GM18517 (cell line): ENCODE results near the gene PITHD1.
A peak's percentile ranks its signal among the peaks of the same experiment; 100 is the strongest.
"Not testable (repeated sequence)": the region's sequence is repeated elsewhere in the genome, so short reads cannot be mapped to it uniquely, and the experiment has no call there.

ENCODE experiments used
- ATAC-seq: cut with Tn5 transposase; IDR thresholded peaks from one replicate; pipeline ENCODE4 v1.9.1; 2021; ENCODE audit warnings: mild to moderate bottlenecking, moderate library complexity; ENCODE audit not compliant: unreplicated experiment

The PITHD1 gene

DNA sequence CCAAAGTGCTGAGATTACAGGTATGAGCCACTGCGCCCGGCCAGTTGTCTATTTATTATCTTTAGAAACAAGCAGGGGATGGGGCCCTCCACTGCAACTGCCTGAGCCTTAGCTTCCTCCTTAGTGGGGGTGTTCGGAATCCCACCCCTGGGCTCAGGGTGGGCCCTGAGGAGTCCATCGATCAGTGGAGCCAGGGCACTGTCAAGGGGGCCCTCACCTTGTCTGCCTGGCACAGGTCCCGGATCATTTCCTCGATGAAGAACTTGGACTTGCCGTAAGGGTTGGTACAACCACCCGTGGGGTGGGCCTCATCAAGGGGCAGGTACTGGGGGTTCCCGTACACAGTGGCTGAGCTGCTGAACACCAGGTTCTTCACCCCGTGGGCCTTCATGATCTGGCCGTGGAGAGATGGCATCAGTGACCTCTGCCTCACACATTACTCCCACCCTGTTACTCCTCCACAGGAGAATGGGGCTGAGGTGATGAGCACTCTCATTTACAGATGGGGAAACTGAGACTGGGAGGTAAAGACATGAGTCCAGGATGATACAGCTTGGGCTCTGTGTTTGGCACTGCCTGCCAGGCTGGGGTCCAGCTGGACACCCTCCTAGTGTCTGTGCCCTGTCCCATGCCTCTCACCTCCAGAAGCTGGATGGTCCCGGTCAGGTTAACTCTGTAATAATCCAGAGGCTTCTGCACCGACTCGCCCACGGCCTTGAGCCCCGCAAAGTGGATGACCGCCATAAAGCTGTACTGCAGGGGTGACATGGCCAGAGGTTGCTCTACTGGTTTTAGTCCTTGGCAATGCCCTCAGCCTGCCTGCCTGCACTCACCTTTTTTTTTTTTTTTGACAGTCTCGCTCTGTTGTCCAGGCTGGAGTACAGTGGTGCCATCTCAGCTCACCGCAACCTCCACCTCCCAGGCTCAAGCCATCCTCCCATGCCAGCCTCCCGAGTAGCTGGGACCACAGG, 19.5 kb downstream of the PITHD1 start:
- no peak for ATAC-seq

DNA sequence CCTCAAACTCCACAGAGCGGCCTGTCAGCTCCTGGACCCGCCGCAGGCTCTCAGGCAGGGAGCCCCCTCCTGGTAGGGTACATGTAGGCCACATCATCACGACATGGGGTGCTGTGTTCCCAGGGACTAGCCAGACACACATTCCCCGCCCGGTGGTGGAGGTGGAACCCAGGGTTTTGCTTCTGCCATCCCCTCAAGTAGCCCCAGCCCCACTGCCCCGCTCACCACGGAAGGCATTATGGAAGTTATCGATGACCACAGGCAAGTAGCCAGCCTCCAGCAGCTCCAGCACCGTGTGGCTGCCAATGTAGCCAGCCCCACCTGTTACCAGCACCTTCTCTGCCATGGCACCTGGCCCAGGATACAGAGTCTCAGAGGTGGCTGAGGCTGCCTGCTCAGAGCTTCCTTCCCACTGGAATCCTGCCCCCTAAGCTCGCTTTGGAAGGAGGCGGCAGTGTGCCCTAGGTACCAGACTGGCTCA, 20.5 kb downstream of the PITHD1 start:
- no peak for ATAC-seq

GRCh38 chr1:23799255-23799569, 21.0 kb downstream of the PITHD1 start:
- no peak for ATAC-seq

- no peak for ATAC-seq
These were observed 21.6 kb downstream of the PITHD1 start for GRCh38 chr1:23799570-23800399.

DNA sequence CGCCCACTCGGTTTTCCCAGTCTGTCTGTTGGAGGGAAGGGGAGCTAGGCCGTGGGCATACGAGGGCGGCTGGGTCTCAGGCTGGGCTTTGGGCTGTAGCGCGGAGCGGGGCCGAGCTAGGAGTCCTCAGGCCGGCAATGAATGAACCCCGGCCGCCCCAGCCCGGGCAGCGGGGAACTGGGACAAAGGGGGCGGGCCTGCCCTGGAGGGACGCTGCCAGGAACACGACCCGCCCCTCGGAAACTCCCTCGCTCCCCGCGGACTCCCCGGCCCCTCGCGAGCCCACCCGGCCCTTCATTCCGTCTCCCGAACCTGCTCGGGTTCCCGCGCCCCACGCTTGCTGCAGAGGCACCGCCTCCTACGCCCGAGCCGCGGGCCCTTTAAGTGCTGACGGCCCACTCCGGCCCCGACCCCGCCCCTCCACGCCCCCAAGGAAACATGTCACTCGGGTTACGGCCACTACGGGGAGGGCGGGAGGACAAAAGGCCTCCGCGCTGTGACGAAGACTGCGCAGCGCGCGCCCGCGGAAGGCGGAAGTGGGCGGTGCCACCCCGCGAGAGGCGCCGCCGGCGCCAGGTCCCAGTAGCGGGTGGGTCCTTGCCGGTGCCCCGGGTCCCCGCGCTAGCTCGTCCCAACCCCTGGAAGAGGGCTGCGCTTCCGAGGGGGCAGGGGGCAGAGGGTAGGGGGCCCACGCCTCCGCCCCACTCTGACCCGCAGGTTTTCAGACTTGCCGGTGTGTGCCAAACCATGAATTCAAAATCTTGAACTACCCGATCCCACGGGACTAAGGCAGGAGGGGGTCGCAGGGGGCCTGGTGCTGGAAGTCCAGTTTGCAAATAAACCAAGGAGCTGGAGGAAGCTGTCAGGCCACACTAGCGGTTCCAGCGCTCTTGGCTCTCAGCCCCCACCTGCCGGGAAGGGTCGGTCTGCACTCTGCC, 22.5 kb downstream of the PITHD1 start, which contains the start of gene GALE:
Gene GALE, minus strand, starts transcription at position 355 of the 938 bp plus-strand sequence. CDS start 1,747 bp downstream, outside the sequence.
- ATAC-seq: peak; percentile 48

GRCh38 chr1:23801338-23801748, 23.1 kb downstream of the PITHD1 start:
- ATAC-seq: peak; percentile 4

DNA sequence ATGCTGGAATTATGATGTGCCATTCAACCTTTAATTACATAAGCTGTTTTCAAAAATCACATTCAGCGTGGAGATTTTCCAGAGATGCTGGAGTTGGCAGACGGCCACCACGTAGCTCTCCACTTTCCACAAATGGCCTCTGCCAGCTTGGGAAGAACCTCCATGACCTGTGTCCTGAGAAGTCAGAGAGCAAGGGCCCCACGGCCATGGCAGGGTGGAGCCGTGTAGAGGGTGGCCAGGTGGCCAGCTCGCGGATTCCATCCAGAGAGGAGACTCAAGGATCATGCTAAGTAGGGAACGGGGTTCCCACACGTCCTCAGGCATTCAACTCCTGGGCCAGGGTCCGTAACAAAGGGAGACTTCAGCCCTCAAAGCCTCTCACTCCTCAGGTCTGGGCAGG, 23.7 kb downstream of the PITHD1 start:
- no peak for ATAC-seq

DNA sequence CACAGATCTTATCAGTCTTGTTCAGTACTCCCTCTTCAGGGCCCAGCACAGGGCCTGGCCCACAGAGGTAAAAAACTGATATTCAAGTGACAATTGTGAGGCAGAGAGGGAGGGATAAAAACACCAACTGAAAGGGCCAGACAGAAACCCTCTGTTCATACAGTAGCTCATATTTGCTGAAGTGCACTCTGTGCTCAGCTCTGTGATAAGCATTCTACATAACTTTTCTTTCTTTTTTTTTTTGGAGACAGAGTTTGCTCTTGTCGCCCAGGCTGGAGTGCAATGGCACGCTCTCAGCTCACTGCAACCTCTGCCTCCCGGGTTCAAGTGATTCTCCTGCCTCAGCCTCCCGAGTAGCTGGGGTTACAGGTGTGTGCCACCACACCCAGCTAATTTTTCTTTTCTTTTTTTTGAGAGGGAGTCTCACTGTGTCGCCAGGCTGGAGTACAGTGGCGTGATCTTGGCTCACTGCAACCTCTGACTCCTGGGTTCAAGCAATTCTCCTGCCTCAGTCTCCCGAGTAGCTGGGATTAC, 24.7 kb downstream of the PITHD1 start:
- ATAC-seq: not testable (repeated sequence)

GRCh38 chr1:23803674-23804073, 25.5 kb downstream of the PITHD1 start:
- ATAC-seq: no peak

DNA sequence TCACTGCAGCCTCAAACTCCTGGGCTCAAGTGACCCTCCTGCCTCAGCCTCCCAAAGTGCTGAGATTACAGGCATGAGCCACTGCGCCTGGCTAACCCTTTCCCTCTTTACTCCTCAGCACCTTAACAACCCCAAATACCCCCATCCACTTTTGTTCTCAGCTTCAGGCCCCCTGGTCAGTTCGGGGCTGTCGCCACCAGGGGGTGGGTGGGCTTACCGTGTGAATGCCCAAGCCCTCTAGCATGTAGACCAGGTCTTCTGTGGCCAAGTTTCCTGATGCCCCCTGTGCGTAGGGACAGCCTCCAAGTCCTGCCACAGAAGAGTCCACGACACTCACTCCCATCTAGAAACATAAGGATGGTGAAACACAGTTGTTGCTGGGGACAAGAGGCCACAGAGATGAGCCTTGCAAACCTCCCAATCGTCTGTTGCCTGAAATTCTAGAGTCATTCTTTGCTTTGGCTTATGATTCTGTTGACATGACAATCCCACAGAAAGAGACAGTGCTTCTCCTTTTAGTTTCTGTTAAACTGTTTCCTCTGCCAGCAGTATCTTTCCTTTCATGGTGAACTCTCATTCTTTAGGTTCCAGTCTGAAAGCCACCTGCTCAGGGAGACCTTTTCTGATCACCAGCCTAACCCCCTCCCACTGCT, 26.1 kb downstream of the PITHD1 start:
- ATAC-seq: no peak

DNA sequence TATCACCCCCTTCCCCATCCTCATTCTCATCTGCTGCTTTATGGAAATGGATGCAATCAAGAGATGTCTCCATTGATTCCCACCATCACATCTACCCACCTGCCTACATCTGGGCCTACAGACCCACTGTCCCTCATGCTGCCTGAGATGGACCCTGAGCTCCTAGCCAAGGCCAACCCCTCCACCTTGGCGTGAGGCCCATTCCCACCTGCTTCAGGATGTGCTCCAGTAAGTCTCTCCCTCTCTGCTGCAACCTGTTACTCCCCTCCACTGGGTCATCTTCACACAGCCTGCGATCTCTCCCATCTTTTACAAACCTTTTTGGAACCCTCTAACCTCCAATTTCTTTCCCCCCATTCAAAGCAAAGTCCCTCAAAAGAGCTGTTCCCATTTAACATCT, 26.8 kb downstream of the PITHD1 start:
- ATAC-seq: no peak

DNA sequence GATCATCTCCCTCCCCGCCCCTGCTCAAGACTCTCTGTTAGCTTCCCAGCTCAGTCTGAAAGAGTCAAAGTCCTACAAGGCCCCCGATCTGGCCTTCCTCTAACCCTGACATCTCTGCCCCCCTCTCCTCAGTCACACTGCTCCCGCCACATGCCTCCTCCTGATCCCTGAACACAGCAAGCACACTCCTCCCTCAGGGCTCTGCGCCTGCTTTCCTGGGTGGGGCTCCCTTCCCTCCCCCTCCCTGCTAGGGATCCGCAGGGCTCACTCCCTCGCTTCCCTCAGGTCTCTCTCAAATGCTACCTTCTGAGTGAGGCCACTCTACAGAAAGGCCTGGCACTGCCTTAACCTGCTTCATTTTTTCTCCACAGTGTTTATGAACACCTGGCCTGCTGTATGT, 28.1 kb downstream of the PITHD1 start:
- ATAC-seq: no peak

- ATAC-seq: no peak
These were observed 29.2 kb downstream of the PITHD1 start for GRCh38 chr1:23807453-23807852.

GRCh38 chr1:23809751-23810171, 31.5 kb downstream of the PITHD1 start:
- peak; percentile 66 for ATAC-seq

DNA sequence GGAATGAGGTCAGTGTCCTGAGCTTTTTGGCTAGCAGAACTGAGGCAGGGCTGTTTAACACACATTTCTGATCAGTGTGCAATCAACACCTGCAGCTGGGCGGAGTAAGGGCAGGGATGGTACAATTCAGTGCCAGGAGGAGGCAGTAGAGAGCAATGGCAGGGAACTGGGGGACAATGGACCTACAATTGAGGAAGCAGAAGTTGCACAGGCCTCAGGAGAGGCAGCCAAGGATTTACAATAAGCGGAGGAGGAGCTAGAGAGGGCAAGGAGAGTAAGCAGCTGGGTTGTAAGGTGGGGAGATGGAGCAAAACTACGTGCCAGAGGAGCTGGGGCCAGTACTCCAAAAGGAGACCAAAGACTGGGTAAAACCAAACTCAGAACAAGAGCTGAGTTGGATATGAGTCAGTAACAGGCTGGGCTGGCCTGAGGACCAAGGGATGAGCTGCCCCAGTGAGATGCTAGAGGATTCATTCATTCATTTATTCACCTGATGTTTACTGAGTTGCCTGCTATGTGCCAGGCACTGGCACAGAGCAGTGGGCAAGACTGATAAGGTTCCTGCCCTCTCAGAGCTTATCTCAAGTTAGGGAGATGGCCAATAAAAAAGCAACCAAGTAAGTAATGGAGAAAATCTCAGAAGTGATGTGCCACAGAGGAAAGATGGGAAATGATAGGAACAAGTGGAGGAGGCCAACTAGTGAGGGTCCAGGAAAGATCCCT, 32.8 kb downstream of the PITHD1 start:
- no peak for ATAC-seq

- no peak for ATAC-seq
These were observed 35.8 kb downstream of the PITHD1 start for GRCh38 chr1:23814016-23814415.

DNA sequence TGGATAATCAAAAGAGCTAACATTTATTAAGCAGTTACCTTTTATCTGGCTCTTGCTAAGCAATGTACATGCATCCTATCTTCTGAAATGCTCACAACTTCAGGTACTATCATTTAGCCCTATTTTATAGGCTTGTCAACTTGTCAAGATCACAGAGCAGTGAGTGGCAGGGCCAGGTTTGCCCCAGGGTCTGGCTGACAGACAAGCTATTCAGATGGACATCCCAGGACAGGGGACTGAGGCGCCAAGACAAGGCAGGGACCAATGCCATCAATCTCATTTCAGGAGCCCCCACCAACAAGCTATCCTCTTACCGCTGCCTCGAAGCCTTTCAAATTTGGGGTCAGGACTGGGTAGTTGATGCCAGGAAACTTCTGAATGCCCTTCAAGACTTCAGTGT, 38.1 kb downstream of the PITHD1 start:
- ATAC-seq: no peak

GRCh38 chr1:23816906-23817305, 38.7 kb downstream of the PITHD1 start:
- no peak for ATAC-seq

GRCh38 chr1:23817633-23818032, 39.4 kb downstream of the PITHD1 start:
- no peak for ATAC-seq
